GM21381 (cell line): ENCODE measurements around the gene FBXO11.

Source experiments
- ATAC-seq: cut with Tn5 transposase; IDR thresholded peaks from one replicate; pipeline ENCODE4 v1.9.1; 2021; ENCODE audit warnings: mild to moderate bottlenecking, moderate library complexity; ENCODE audit not compliant: unreplicated experiment

Gene FBXO11

DNA sequence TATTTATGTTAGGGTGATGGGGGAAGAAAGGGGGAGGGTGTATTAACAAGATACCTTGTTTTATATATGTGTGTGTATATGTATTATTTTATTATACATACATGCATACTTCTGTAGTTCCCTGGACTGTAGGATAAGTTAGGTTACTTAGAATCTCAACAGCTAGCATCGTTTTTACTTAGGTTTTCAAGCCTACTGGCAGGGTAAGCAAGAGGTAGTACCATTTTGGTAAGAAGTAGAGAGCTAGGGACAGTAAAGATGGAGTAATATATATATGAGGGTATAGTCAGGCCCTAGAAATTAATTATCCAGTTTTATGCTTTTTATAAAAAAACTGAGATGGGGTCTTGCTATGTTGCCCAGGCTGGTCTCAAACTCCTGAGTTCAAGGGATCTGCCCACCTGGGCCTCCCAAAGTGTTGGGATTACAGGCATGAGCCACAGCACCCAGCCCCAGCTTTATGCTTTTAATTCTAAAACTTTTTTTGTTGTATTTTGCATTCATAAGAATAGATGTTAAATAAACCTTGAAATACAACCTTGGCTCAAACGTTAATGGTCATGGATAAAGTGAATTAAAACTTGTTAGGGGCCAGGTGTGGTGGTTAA is 110.1 kb downstream of the FBXO11 start:
- ATAC-seq, result no peak

DNA sequence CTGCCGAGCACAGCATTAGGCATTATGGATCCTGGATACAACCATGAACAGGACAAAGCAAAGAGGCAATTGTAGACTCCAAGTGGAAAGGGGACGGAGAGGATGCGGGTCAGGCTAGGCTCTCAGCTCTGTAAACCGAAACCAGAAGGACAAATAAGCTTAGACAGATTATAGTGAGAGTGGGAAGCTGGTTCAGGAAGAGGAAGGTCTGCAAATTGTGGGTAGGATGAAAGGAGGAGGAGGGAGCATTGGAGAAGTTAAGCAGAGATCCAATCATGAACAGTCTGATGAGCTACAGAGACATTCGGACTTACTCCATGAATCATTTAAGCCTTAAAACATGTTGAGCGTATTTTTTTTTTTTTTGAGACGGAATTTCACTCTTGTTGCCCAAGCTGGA is 120.3 kb downstream of the FBXO11 start:
- no peak for ATAC-seq

- ATAC-seq, result no peak
Observed at GRCh38 chr2:47784352-47784851, 121.9 kb downstream of the FBXO11 start.

DNA sequence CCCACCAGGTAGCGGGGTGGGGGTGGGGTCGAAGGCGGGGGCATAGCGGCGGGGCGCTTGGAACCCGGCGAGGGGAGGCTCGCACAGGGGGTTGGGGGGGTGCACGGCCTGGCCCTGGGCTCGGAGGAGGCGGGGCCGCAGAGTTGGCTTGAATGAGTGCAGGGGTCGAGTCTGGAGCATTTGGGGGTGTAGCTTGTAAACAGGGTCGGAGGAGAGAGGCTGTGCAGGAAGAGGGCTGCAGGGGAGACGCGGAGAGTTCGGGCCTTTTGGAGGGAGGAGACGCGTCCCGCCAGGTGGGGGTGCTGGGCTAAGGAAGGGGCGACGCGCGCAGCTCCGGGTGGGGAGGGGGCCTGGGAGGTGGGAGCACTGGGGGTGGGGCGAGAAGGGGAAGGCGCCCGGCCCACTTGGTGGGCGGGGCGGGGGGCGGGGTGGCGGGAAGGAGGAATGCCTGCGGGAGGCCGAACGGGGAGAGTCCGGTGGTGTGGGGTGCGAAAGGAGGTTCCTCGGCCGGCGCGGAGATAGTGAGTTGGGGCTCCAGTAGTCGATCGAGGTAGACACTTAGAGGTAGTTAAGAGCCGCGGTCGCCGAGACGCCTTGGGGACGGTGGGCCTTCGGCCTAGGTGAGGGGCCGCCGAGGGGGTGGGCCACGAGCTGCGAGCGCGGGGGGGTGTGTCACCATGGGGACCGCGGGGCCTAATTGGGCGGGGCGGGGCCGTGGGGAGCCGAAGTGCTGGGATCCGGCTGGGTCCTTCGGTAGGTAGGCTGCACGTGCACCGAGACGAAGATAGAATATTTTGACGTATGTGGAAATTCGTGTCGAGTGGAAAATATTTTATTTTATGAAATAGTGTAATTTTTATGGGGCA is 122.6 kb downstream of the FBXO11 start:
- ATAC-seq, result peak; percentile 25

- ATAC-seq, result peak; percentile 80
Observed at GRCh38 chr2:47782671-47783485, 123.4 kb downstream of the FBXO11 start, which contains the start of gene MSH6. MSH6 (plus strand) TSS chr2:47783145; CDS start chr2:47783234, 89 bp downstream.

- no peak for ATAC-seq
Observed at GRCh38 chr2:47782381-47782670, 124.0 kb downstream of the FBXO11 start.

DNA sequence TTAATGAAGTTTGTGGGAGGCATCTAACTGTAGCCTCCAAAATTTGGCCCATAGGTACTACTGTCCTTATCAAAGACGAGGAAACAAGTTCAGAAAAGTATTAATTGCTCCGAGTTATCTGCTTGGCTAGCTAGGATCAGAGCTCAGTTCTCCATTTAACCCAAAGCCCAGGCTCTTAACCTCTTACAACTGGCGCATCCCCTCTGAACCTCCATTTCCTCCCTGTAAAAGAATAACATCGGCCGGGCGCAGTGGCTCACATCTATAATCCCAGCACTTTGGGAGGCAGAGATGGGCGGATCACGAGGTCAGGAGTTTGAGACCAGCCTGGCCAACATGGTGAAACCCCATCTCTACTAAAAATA is 126.9 kb downstream of the FBXO11 start:
- no peak for ATAC-seq

- ATAC-seq, result no peak
Observed at GRCh38 chr2:47778698-47779425, 127.4 kb downstream of the FBXO11 start.

DNA sequence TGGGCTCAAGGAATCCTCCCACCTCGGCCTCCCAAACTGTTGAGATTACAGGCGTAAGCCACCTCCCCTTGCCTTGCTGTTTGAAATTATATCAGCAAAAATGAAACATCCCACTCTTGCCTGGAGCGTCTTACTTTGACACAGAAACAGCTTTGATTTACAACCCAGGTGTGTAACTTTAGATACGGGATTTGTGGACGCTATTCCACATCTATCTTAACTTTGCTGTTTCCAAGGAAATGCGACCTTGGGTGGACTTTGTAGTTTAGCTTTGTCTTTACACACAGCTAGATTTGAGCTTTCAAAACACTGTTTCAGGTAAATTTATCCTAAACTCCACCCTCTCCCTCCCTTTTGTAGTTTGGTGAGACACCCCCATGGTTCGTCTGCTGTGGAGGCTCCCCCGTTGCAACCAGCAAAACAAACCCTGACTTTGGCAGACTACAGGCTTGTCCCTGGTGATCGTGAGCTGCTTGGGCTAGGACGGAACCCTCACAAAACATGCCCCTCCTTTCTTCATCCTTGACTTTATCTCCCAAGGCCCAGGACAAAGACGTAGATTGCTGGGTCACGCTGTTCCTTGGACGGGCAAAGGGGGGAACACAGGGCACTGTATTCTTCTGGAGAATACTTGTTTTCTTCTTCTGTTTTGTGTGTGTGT is 128.9 kb downstream of the FBXO11 start:
- no peak for ATAC-seq

- ATAC-seq, result no peak
Observed at GRCh38 chr2:47774567-47774966, 131.7 kb downstream of the FBXO11 start.

DNA sequence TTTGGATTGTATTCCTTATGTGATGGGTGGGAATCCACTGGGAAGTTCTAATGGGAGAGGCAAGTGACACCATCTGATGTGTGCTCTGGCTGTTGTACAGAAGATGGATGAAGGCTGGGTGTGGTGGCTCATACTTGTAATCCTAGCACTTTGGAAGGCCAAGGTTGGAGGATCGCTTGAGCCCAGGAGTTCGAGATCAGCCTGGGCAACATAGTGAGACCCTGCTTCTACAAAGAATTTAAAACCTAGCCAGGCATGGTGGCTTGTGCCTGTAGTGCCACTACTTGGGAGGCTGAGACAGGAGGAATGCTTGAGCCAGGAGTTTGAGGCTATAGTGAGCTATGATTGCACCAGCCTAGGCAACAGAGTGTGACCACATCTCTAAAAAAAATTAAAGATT is 134.0 kb downstream of the FBXO11 start:
- no peak for ATAC-seq

GRCh38 chr2:47771211-47771610 is 135.1 kb downstream of the FBXO11 start:
- no peak for ATAC-seq

DNA sequence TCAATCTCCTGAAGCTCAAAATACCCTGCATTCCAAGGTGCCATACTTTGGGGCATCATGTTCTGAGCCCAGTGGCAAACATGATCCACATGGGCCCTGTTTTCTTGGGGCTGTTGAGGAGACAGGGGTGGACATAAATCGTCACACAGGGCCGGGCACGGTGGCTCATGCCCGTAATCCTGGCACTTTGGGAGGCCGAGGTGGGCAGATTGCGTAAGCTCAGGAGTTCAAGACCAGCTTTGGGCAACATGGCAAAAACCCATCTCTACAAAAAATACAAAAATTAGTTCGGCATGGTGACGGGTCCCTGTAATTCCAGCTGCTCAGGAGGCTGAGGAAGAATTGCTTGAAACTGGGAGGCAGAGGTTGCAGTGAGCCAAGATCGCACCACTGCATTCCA is 137.0 kb downstream of the FBXO11 start:
- ATAC-seq, result no peak

GRCh38 chr2:47767880-47768609 is 138.3 kb downstream of the FBXO11 start:
- no peak for ATAC-seq

GRCh38 chr2:47767497-47767844 is 138.8 kb downstream of the FBXO11 start:
- ATAC-seq, result no peak

DNA sequence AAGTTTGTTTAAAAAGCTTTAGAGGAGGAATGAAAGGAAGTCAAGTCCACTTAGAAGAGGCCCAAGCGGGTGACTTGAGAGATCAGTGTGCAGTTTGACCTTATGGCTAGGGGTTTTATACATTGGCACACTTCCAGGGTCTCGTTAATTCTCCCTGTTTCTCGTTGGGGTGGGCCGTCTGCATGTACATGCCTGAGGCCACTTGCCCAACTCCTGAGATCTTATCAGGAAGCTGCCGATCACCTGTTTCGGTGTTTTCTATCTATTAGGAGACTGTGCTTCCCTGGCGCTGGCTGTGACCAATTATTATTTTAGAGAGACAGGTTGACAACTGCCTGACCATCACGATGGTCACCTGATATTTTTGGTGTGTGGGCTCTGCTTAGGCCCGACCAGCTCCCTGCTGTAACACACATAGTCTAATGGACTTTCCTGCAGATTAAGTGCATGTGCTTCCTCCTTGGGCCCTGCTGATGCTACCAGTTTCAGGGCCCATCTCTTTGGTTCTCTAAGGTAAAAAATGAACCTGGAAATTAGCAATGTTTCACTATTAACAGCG is 154.4 kb downstream of the FBXO11 start:
- peak; percentile 37 for ATAC-seq

DNA sequence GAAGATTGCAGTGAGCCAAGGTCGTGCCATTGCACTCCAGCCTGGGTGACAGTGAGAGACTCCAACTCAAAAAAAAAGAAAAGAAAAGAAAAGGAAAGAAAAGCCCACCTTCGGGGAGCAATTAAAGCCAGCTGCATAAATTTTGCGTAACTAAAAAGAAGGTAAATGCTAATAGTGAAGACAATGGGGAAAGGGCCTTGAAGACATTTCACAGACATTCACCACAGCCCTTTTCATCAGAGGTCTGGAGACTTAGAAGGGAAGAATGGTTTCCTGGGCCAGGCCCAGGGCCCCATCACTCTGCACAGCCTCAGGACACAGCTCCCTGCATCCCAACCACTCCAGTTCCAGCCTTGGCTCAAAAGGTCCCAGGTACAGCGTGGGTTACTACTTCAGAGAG is 158.4 kb downstream of the FBXO11 start:
- no peak for ATAC-seq

DNA sequence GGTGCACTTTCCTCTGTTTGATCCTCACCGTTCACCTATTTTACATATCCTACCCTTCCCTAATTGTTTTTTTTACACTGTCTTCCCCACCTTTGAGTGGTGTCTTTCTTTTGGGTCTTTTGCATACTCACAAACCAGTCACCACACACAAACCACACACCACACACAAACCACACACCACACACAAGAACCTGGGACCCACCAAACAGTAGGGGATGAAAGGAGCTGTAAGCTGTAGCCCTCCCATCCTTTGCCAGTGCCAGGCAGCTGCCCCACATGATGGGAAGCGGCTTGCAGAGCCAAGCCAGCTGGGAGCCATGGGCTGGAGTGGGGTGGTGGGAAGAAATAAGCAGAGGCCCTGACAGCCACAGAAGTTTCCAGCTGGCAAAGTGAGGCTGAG is 162.2 kb downstream of the FBXO11 start:
- ATAC-seq, result no peak

GRCh38 chr2:47741637-47742036 is 164.7 kb downstream of the FBXO11 start:
- ATAC-seq, result no peak

GRCh38 chr2:47741101-47741500 is 165.2 kb downstream of the FBXO11 start:
- no peak for ATAC-seq
